AG04450 (cell line): ENCODE measurements around the gene PDGFA. TPM values are rescaled to one million over a fixed set of nuclear protein-coding genes. Genes with fewer than 3 reads are reported as not detected.

Experiments
- CTCF ChIA-PET: fragments of 300-600, 350-600 bp; formaldehyde crosslinking; extraction: SDS; loops from one replicate; lab custom pipeline; 2022; ENCODE audit warnings: antibody characterized with exemption, inconsistent platforms; lab: Charles Lee
- POLR2A ChIA-PET: fragments of 350-600 bp; formaldehyde crosslinking; extraction: SDS; loops from one replicate; lab custom pipeline; 2021; ENCODE audit warnings: antibody characterized with exemption, inconsistent platforms; lab: Yijun Ruan, JAX
- DNase-seq: peaks from one replicate; pipeline ENCODE4 v3.0.0-alpha.2; 2011; ENCODE audit warnings: low read depth, low spot score
- H3K27ac ChIP-seq: one replicate; pipeline ENCODE4 v1.5.1; 2012; ENCODE audit warnings: low read depth, low read length, control low read depth
- H3K27me3 ChIP-seq: one replicate; pipeline ENCODE4 v1.6.0; 2012; ENCODE audit warnings: low read length; ENCODE audit not compliant: control insufficient read depth, insufficient read depth
- H3K4me3 ChIP-seq: 2 replicates; pipeline ENCODE4 v1.5.1; 2011; ENCODE audit warnings: mild to moderate bottlenecking, low read depth, low read length, control low read depth
- H3K9me3 ChIP-seq: 2 replicates; pipeline ENCODE4 v1.5.1; 2012; ENCODE audit warnings: low read length; ENCODE audit not compliant: control insufficient read depth, insufficient read depth
- polyA plus RNA-seq: library from polyadenylated mRNA; depleted of rRNA; stranded (reverse); fragments of >200 nt; gene quantifications from 2 replicates; pipeline ENCODE4 v1.2.3, GENCODE V29; 2011
- TF ChIP-seq, protein P1 (sequence below): IDR thresholded peaks from 2 replicates; pipeline ENCODE4 v1.5.1; 2011; ENCODE audit warnings: low read depth, low read length, control low read depth, inconsistent platforms

The PDGFA gene
- polyA plus RNA-seq, 1 experiment, result 2.0 TPM

DNA sequence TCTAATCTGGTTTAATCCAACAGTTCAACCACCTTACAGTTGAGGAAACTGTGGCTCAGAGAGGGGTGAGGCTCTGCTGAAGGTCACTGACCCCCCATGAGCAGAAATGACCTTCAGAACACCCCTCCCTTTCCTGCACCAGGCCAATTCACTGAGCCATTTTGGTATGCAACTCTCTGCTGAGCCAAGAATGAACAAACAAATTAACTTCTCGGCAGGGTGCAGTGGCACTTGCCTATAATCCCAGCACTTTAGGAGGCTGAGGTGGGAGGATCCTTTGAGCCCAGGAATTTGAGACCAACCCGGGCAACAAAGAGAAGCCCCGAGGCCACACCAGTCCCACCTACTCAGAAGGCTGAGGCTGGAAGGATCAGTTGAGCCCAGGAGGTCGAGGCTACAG, 29.8 kb downstream of the PDGFA start:
- Histone ChIP-seq H3K4me3 (no peak overlapping the region), H3K9me3 (peaks cover 14% of the 10 kb centered on the region; the same call in 1 of the 2 replicates), H3K27ac (no peak overlapping the region), H3K27me3 (peaks cover 36% of the 10 kb centered on the region)
- CTCF ChIA-PET, result no interaction called here
- POLR2A ChIA-PET, result no interaction called here
- TF ChIP-seq, protein P1, sequence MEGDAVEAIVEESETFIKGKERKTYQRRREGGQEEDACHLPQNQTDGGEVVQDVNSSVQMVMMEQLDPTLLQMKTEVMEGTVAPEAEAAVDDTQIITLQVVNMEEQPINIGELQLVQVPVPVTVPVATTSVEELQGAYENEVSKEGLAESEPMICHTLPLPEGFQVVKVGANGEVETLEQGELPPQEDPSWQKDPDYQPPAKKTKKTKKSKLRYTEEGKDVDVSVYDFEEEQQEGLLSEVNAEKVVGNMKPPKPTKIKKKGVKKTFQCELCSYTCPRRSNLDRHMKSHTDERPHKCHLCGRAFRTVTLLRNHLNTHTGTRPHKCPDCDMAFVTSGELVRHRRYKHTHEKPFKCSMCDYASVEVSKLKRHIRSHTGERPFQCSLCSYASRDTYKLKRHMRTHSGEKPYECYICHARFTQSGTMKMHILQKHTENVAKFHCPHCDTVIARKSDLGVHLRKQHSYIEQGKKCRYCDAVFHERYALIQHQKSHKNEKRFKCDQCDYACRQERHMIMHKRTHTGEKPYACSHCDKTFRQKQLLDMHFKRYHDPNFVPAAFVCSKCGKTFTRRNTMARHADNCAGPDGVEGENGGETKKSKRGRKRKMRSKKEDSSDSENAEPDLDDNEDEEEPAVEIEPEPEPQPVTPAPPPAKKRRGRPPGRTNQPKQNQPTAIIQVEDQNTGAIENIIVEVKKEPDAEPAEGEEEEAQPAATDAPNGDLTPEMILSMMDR, result no peak
- no peak for DNase-seq

DNA sequence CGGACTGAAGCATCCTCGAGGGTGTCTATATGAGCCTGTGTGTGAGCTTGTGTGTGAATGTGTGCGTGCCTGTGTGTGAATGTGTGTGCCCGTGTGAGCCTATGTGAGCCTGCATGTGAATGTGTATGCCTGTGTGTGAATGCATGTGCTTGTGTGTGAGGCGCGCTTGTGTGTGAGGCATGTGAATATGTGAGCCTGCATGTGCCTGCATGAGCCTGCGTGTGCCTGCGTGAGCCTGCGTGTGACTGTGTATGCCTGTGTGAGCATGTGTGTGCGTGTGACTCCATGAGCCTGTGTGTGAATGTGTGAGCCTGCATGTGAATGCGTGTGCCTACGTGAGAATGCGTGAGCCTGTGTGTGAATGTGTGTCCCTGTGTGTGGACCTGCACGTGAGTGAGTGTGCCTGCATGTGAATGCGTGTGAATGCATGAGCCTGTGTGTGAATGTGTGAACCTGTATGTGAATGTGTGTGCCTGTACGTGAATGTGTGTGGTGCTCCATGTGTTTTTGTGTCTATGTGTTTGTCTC, 33.4 kb downstream of the PDGFA start:
- no peak for DNase-seq
- CTCF ChIA-PET, result no interaction called here
- TF ChIP-seq, protein P1, result no peak
- H3K9me3 ChIP-seq, result no peaks in the 10 kb centered on the region; the same call in 1 of the 2 replicates
- H3K4me3 ChIP-seq, result no peak overlapping the region
- H3K27ac ChIP-seq, result no peak overlapping the region
- H3K27me3 ChIP-seq, result peaks cover 50% of the 10 kb centered on the region
- POLR2A ChIA-PET, result no interaction called here

DNA sequence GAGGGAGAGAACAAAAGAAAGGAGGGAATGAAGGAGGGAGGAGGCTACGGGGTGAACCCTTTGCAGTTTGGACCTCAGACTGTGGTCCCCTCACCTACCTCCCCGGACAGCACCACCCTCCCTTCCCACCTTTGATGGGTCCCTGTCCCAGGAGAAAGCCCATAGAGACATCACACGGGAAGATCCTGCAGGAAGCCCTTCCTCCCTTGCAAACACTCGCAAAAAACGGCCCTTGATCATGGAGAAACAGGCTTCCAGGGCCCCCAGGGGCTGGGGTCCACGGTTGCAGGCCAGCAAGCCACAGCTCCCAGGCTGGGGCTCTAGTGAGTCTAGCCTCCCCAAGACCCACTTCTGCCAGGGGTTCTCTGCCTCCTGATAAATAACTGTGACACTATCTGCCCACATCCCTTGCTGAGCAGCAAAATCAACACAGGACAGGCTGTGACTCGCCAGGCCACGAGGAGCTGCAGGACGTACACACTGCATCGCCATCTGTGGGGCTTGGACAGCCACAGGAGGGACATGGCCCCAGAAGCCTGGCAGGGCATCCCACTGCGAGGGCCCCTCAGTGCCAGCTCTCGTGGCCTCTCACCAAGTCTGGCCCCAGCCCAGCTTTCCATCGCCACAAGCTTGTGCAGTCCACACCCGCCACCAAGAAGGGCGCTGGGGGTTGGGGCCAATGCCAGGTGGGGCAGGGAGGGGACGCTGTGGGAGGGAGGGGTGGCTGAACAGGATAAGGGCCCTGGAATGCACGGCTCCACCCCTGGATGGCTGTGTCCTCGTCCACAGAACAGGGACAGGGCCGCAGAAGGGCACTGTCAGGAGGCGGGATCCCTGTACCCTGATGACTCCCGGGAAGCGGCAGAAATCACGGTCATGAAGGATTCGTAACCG, 34.2 kb downstream of the PDGFA start:
- no peak for DNase-seq
- CTCF ChIA-PET, result no interaction called here
- TF ChIP-seq, protein P1, result no peak
- no peak overlapping the region for H3K4me3 ChIP-seq
- H3K27ac ChIP-seq, result no peak overlapping the region
- POLR2A ChIA-PET, result no interaction called here
- peaks cover 53% of the 10 kb centered on the region for H3K27me3 ChIP-seq
- H3K9me3 ChIP-seq, result no peaks in the 10 kb centered on the region; the same call in 1 of the 2 replicates

DNA sequence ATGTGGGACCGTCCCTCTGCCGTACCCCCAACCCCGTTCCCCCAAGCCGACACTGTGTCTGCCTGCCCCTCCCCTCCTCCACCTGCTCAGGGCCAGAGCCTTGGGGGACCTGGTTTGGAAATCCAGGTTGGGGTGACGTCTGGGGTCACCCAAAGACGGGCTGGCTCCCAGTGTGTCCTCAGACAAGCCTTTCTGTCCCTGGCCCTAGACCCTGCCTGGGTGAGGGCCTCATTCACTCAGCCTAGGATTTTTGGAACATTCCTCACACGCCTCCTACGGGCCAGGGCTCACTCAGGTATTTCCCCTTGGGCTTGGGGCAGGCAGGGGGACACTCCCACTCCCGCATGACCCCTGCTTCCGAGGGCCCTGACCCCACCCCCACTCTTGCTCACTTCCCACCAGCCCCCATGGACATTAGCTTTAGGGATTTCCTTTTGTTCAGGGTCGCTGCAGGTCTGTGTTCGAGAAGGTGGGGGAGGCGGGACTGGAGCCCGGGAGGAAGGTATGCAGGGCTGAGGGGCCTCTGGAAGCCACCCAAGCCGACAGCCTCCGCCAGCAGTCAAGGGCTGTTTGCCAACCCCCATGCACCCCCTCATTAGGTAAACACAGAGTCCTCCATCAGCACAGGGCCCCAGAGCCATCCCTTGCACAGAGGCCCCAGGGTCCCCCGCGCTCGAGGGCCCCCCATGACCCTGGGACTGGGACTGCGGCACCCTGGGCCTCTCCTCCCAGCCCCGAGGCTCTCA, 35.1 kb downstream of the PDGFA start:
- ChIA-PET POLR2A (no interaction called here), CTCF (no interaction called here)

More for the DNA sequence above, 35.1 kb downstream of the PDGFA start:
- Histone ChIP-seq H3K9me3 (no peaks in the 10 kb centered on the region; the same call in 1 of the 2 replicates), H3K27ac (no peak overlapping the region), H3K27me3 (peaks cover 53% of the 10 kb centered on the region), H3K4me3 (no peak overlapping the region)
- no peak for DNase-seq
- TF ChIP-seq, protein P1, result no peak
